ENCODE results near the gene TXNDC16. TPM values are rescaled to one million over a fixed set of nuclear protein-coding genes. Genes with fewer than 3 reads are reported as not detected.

The TXNDC16 gene
- total RNA-seq, 1 donor from 2014 or later = 22.8 TPM

DNA sequence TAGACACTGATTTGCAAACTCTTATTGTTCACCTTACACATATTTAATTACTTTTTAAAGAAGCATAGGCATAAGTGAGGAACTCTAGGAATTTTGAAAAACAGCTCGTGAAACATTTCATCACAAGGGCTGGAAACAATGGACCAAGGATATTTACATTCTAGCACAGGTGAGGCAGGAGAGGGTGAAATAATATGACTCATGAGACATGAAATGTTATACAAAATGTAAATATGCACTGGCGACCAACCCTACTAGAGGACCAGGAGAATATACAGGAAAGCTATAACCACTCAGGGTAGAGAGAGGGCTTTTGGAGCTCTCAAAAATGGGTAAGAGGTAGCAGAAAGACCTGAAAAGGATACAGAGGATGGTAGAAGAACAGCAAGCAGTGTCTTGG is 122.9 kb downstream of the TXNDC16 start:
- Mint-ChIP-seq H3K27me3 (ENCODE audit: unreplicated experiment) (no peaks in the 10 kb centered on the region), H3K9me3 (ENCODE audit: unreplicated experiment) (no peaks in the 10 kb centered on the region), H3K4me3 (ENCODE audit: unreplicated experiment) (no peak overlapping the region), H3K4me1 (ENCODE audit: unreplicated experiment) (no peaks in the 10 kb centered on the region), H3K36me3 (ENCODE audit: unreplicated experiment) (peaks cover 2% of the 10 kb centered on the region), H3K27ac (ENCODE audit: unreplicated experiment) (no peak overlapping the region)
- no peak for DNase-seq (ENCODE audit: extremely low spot score, unreplicated experiment)
- TF ChIP-seq, protein P1, sequence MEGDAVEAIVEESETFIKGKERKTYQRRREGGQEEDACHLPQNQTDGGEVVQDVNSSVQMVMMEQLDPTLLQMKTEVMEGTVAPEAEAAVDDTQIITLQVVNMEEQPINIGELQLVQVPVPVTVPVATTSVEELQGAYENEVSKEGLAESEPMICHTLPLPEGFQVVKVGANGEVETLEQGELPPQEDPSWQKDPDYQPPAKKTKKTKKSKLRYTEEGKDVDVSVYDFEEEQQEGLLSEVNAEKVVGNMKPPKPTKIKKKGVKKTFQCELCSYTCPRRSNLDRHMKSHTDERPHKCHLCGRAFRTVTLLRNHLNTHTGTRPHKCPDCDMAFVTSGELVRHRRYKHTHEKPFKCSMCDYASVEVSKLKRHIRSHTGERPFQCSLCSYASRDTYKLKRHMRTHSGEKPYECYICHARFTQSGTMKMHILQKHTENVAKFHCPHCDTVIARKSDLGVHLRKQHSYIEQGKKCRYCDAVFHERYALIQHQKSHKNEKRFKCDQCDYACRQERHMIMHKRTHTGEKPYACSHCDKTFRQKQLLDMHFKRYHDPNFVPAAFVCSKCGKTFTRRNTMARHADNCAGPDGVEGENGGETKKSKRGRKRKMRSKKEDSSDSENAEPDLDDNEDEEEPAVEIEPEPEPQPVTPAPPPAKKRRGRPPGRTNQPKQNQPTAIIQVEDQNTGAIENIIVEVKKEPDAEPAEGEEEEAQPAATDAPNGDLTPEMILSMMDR (IDR thresholded peaks at IDR 0.05) = no peak

DNA sequence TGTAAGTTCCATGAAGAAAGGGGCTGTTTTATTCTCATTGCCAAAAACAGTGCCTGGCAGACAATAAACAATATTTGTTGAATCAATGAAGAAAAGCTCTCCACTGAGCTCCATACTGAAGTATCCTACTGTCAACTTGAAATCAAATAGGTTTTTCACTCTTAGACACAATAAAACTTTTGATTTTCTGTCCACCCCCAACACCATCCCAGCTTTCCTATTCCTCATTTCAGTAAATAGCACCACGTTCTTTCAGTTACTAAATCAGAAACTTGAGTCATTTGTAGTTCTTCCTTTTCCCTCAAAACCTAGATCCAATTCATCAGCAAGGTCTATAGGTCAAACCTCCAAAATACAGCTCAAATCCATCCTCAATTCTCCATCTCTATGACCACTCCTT is 124.8 kb downstream of the TXNDC16 start:
- peaks cover 11% of the 10 kb centered on the region for H3K4me1 Mint-ChIP-seq (ENCODE audit: unreplicated experiment)

DNA sequence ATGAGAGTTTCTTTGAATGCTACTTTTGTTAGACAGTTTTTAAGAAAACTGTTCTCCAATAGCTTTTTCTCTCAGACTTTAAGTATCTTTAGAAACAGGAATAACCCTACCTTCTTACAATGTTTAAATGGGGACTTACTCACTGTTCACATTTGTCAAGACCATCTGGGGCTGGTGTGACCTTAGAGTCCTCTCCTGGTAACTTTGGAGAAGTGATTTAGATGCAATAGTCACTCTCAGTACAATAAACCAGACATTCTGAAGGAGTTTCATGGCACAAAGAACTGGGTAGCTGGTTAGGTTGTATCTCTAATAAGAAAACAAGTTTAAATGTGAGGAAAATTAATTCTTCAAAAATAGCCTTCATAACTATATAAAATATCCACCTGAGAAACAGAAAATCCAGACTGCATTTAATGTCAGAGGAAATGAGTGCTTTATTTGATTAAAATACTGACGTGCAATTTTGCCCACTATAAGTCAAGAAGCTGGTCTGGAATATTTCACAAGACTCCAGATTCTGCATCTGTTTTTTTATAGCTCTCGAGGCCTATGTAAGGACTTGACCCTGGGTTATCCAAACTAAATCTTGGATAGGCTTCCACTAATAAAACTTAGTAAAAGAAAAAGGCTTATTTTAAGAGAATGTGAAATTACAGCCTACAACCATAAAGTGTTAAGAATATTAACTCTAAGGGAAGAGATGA is 129.5 kb downstream of the TXNDC16 start:
- Mint-ChIP-seq H3K36me3 (ENCODE audit: unreplicated experiment) (no peaks in the 10 kb centered on the region), H3K4me1 (ENCODE audit: unreplicated experiment) (peaks cover 23% of the 10 kb centered on the region), H3K27me3 (ENCODE audit: unreplicated experiment) (peaks cover under 1% of the 10 kb centered on the region), H3K27ac (ENCODE audit: unreplicated experiment) (no peak overlapping the region), H3K4me3 (ENCODE audit: unreplicated experiment) (no peak overlapping the region), H3K9me3 (ENCODE audit: unreplicated experiment) (no peaks in the 10 kb centered on the region)
- TF ChIP-seq, protein P1 (IDR thresholded peaks at IDR 0.05) = no peak
- no peak for DNase-seq (ENCODE audit: extremely low spot score, unreplicated experiment)

More for the DNA sequence above, 124.8 kb downstream of the TXNDC16 start:
- no peaks in the 10 kb centered on the region for H3K9me3 Mint-ChIP-seq (ENCODE audit: unreplicated experiment)
- H3K4me3 Mint-ChIP-seq (ENCODE audit: unreplicated experiment) = no peak overlapping the region
- DNase-seq (ENCODE audit: extremely low spot score, unreplicated experiment) = no peak
- no peak overlapping the region for H3K27ac Mint-ChIP-seq (ENCODE audit: unreplicated experiment)
- TF ChIP-seq, protein P1 (IDR thresholded peaks at IDR 0.05) = no peak
- no peaks in the 10 kb centered on the region for H3K27me3 Mint-ChIP-seq (ENCODE audit: unreplicated experiment)
- H3K36me3 Mint-ChIP-seq (ENCODE audit: unreplicated experiment) = peaks cover 2% of the 10 kb centered on the region

GRCh38 chr14:52417139-52417538 is 135.2 kb downstream of the TXNDC16 start:
- DNase-seq (ENCODE audit: extremely low spot score, unreplicated experiment) = no peak
- H3K9me3 Mint-ChIP-seq (ENCODE audit: unreplicated experiment) = no peaks in the 10 kb centered on the region
- H3K36me3 Mint-ChIP-seq (ENCODE audit: unreplicated experiment) = no peaks in the 10 kb centered on the region
- H3K27me3 Mint-ChIP-seq (ENCODE audit: unreplicated experiment) = peaks cover 4% of the 10 kb centered on the region
- peaks cover 16% of the 10 kb centered on the region for H3K4me1 Mint-ChIP-seq (ENCODE audit: unreplicated experiment)
- TF ChIP-seq, protein P1 (IDR thresholded peaks at IDR 0.05) = no peak
- no peak overlapping the region for H3K4me3 Mint-ChIP-seq (ENCODE audit: unreplicated experiment)
- no peak overlapping the region for H3K27ac Mint-ChIP-seq (ENCODE audit: unreplicated experiment)

- TF ChIP-seq, protein P1 (IDR thresholded peaks at IDR 0.05) = no peak
- H3K27ac Mint-ChIP-seq (ENCODE audit: unreplicated experiment) = no peak overlapping the region
- no peaks in the 10 kb centered on the region for H3K36me3 Mint-ChIP-seq (ENCODE audit: unreplicated experiment)
- no peak overlapping the region for H3K4me3 Mint-ChIP-seq (ENCODE audit: unreplicated experiment)
- DNase-seq (ENCODE audit: extremely low spot score, unreplicated experiment) = no peak
- peaks cover 4% of the 10 kb centered on the region for H3K27me3 Mint-ChIP-seq (ENCODE audit: unreplicated experiment)
- no peaks in the 10 kb centered on the region for H3K9me3 Mint-ChIP-seq (ENCODE audit: unreplicated experiment)
- H3K4me1 Mint-ChIP-seq (ENCODE audit: unreplicated experiment) = peaks cover 4% of the 10 kb centered on the region
Observed at GRCh38 chr14:52413729-52414408, 138.4 kb downstream of the TXNDC16 start.

Measured in osteocyte (in vitro differentiated cells).